Transverse colon (tissue), 3 donors: ENCODE data around the gene MAGEC3.

Experiments
- CTCF ChIP-seq, 5 experiments: fragments of 200-600 bp in 3 of 5; fragments of 450-650 bp in 2 of 5; sonication (generic) in 3 of 5; IDR thresholded peaks; 1 replicate in 2 of 5; 2 replicates in 3 of 5; pipeline ENCODE4 v1.5.1; 2016 to 2017; ENCODE audit warnings: antibody characterized with exemption in 5 of 5, inconsistent platforms in 3 of 5, mild to moderate bottlenecking in 2 of 5, moderate library complexity in 1 of 5
- POLR2A ChIP-seq: fragments of 450-650 bp; IDR thresholded peaks from one replicate; pipeline ENCODE4 v1.6.1; 2016; ENCODE audit warnings: antibody characterized with exemption, mild to moderate bottlenecking, moderate library complexity

DNA sequence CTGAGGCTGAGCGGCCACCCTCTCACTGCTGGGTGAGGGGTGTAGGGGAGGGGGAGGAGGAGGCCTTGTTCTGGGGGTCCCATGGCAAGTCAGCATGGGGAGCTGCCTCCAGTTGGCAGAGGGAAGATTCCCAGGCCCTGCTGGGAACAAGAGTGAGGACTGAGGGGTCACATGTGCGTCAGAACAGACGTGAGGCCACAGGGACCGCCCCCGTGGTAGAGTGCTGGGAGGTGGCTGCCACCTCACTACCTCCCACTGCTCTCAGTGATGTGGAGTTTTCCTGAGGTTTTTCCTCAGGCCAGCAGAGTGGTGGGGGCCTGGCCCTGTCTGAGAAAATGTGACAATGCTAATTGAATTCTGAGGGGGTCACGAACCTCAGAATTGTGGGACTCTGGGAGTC is 66.1 kb downstream of the MAGEC3 start:
- no peak for TF ChIP-seq CTCF (IDR thresholded peaks at IDR 0.05)
- TF ChIP-seq POLR2A, result no peak
